Measurements from ENCODE around the gene CDKN1A. TPM values are rescaled to one million over a fixed set of nuclear protein-coding genes. Genes with fewer than 3 reads are reported as not detected.

CDKN1A gene
- total and polyA plus RNA-seq, 10 of the 15 experiments (the other 5 are each of a cell fraction or from before 2014, with no cell fraction given), result 25.2 to 637 (median 216) TPM

DNA sequence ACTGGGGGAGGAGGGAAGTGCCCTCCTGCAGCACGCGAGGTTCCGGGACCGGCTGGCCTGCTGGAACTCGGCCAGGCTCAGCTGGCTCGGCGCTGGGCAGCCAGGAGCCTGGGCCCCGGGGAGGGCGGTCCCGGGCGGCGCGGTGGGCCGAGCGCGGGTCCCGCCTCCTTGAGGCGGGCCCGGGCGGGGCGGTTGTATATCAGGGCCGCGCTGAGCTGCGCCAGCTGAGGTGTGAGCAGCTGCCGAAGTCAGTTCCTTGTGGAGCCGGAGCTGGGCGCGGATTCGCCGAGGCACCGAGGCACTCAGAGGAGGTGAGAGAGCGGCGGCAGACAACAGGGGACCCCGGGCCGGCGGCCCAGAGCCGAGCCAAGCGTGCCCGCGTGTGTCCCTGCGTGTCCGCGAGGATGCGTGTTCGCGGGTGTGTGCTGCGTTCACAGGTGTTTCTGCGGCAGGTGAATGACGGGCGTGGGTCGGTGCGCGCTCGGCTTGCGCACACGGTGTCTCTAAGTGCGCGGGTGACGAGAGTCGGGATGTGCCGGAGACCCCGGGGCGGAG lies at the start of gene CDKN1A (continued):
- TF ChIP-seq ELK1 (IDR thresholded peaks at IDR 0.05; ENCODE audit: low read depth, low read length) (no peak), WRNIP1 (IDR thresholded peaks at IDR 0.05; ENCODE audit: borderline replicate concordance, low read depth, low read length) (no peak), MEF2B (IDR thresholded peaks at IDR 0.05; ENCODE audit: partially characterized antibody, poor library complexity, severe bottlenecking) (no peak), MXI1 (IDR thresholded peaks at IDR 0.05; ENCODE audit: low read depth, low read length) (peak; percentile 79), CEBPB (IDR thresholded peaks at IDR 0.05; ENCODE audit: borderline replicate concordance in 1 of 2, low read depth in 2 of 2, low read length in 2 of 2) (no peak), CBFB (IDR thresholded peaks at IDR 0.05; ENCODE audit: low read depth) (peak; percentile 83), RUNX3 (IDR thresholded peaks at IDR 0.05; ENCODE audit: low read length) (no peak), RB1 (IDR thresholded peaks at IDR 0.05; ENCODE audit: borderline replicate concordance) (peak; percentile 94; the same call in 1 of the 2 replicates), CBX5 (IDR thresholded peaks at IDR 0.05; ENCODE audit: low read depth) (no peak), NKRF (conservative IDR thresholded peaks at IDR 0.05) (peak; percentile 92), HDAC6 (IDR thresholded peaks at IDR 0.05; ENCODE audit: unreplicated experiment) (peak; percentile 52)
- TF ChIP-seq, protein P1, sequence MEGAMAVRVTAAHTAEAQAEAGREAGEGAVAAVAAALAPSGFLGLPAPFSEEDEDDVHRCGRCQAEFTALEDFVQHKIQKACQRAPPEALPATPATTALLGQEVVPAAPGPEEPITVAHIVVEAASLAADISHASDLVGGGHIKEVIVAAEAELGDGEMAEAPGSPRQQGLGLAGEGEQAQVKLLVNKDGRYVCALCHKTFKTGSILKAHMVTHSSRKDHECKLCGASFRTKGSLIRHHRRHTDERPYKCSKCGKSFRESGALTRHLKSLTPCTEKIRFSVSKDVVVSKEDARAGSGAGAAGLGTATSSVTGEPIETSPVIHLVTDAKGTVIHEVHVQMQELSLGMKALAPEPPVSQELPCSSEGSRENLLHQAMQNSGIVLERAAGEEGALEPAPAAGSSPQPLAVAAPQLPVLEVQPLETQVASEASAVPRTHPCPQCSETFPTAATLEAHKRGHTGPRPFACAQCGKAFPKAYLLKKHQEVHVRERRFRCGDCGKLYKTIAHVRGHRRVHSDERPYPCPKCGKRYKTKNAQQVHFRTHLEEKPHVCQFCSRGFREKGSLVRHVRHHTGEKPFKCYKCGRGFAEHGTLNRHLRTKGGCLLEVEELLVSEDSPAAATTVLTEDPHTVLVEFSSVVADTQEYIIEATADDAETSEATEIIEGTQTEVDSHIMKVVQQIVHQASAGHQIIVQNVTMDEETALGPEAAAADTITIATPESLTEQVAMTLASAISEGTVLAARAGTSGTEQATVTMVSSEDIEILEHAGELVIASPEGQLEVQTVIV (IDR thresholded peaks at IDR 0.05; ENCODE audit: borderline replicate concordance, partially characterized antibody), result no peak
- TF ChIP-seq, protein P2, sequence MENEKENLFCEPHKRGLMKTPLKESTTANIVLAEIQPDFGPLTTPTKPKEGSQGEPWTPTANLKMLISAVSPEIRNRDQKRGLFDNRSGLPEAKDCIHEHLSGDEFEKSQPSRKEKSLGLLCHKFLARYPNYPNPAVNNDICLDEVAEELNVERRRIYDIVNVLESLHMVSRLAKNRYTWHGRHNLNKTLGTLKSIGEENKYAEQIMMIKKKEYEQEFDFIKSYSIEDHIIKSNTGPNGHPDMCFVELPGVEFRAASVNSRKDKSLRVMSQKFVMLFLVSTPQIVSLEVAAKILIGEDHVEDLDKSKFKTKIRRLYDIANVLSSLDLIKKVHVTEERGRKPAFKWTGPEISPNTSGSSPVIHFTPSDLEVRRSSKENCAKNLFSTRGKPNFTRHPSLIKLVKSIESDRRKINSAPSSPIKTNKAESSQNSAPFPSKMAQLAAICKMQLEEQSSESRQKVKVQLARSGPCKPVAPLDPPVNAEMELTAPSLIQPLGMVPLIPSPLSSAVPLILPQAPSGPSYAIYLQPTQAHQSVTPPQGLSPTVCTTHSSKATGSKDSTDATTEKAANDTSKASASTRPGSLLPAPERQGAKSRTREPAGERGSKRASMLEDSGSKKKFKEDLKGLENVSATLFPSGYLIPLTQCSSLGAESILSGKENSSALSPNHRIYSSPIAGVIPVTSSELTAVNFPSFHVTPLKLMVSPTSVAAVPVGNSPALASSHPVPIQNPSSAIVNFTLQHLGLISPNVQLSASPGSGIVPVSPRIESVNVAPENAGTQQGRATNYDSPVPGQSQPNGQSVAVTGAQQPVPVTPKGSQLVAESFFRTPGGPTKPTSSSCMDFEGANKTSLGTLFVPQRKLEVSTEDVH (IDR thresholded peaks at IDR 0.05; ENCODE audit: low read depth, partially characterized antibody), result no peak
- TF ChIP-seq, protein P3, sequence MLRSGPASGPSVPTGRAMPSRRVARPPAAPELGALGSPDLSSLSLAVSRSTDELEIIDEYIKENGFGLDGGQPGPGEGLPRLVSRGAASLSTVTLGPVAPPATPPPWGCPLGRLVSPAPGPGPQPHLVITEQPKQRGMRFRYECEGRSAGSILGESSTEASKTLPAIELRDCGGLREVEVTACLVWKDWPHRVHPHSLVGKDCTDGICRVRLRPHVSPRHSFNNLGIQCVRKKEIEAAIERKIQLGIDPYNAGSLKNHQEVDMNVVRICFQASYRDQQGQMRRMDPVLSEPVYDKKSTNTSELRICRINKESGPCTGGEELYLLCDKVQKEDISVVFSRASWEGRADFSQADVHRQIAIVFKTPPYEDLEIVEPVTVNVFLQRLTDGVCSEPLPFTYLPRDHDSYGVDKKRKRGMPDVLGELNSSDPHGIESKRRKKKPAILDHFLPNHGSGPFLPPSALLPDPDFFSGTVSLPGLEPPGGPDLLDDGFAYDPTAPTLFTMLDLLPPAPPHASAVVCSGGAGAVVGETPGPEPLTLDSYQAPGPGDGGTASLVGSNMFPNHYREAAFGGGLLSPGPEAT (IDR thresholded peaks at IDR 0.05; ENCODE audit: low read depth), result no peak
- TF ChIP-seq, protein P4, sequence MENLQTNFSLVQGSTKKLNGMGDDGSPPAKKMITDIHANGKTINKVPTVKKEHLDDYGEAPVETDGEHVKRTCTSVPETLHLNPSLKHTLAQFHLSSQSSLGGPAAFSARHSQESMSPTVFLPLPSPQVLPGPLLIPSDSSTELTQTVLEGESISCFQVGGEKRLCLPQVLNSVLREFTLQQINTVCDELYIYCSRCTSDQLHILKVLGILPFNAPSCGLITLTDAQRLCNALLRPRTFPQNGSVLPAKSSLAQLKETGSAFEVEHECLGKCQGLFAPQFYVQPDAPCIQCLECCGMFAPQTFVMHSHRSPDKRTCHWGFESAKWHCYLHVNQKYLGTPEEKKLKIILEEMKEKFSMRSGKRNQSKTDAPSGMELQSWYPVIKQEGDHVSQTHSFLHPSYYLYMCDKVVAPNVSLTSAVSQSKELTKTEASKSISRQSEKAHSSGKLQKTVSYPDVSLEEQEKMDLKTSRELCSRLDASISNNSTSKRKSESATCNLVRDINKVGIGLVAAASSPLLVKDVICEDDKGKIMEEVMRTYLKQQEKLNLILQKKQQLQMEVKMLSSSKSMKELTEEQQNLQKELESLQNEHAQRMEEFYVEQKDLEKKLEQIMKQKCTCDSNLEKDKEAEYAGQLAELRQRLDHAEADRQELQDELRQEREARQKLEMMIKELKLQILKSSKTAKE (IDR thresholded peaks at IDR 0.05; ENCODE audit: low read depth, poor library complexity, severe bottlenecking), result no peak
